NCI-H2081 (cell line): ENCODE measurements around the gene FTO.

Source experiments
- DNase-seq, 2 experiments: peaks; one replicate each; lab custom pipeline; 2025; lab: John Stamatoyannopoulos, UW

Gene FTO

GRCh38 chr16:53782148-53782547, 78.2 kb downstream of the FTO start:
- no peak for DNase-seq

GRCh38 chr16:53784291-53784690, 80.3 kb downstream of the FTO start:
- no peak for DNase-seq

GRCh38 chr16:53785044-53785443, 81.1 kb downstream of the FTO start:
- DNase-seq, result no peak

- no peak for DNase-seq
These were observed 82.0 kb downstream of the FTO start for GRCh38 chr16:53785916-53786315.

GRCh38 chr16:53787423-53787822, 83.5 kb downstream of the FTO start:
- DNase-seq, result no peak

- DNase-seq, result no peak
These were observed 85.2 kb downstream of the FTO start for GRCh38 chr16:53789137-53789536.

GRCh38 chr16:53792161-53792951, 88.4 kb downstream of the FTO start:
- DNase-seq, result no peak

- no peak for DNase-seq
These were observed 99.5 kb downstream of the FTO start for GRCh38 chr16:53803451-53803850.

- DNase-seq, result no peak
These were observed 100.0 kb downstream of the FTO start for GRCh38 chr16:53803998-53804397.

- no peak for DNase-seq
These were observed 100.5 kb downstream of the FTO start for GRCh38 chr16:53804467-53804866.

- DNase-seq, result no peak
These were observed 101.2 kb downstream of the FTO start for GRCh38 chr16:53805113-53805512.

- DNase-seq, result no peak
These were observed 101.8 kb downstream of the FTO start for GRCh38 chr16:53805752-53806151.

GRCh38 chr16:53809088-53809932, 105.4 kb downstream of the FTO start:
- no peak for DNase-seq

GRCh38 chr16:53812914-53813313, 109.0 kb downstream of the FTO start:
- DNase-seq, result no peak

GRCh38 chr16:53814801-53815200, 110.8 kb downstream of the FTO start:
- DNase-seq, result no peak

GRCh38 chr16:53816211-53816836, 112.4 kb downstream of the FTO start:
- DNase-seq, result no peak

- DNase-seq, result no peak
These were observed 113.3 kb downstream of the FTO start for GRCh38 chr16:53817117-53817755.

- DNase-seq, result no peak
These were observed 114.0 kb downstream of the FTO start for GRCh38 chr16:53817812-53818550.

- no peak for DNase-seq
These were observed 117.5 kb downstream of the FTO start for GRCh38 chr16:53821487-53821886.

GRCh38 chr16:53821957-53822625, 118.1 kb downstream of the FTO start:
- no peak for DNase-seq

- DNase-seq, result no peak
These were observed 119.1 kb downstream of the FTO start for GRCh38 chr16:53822936-53823529.
